Liver (tissue), 9 donors: ENCODE measurements around the gene ZDHHC14. TPM values are rescaled to one million over a fixed set of nuclear protein-coding genes. Genes with fewer than 3 reads are reported as not detected.
"Not testable (repeated sequence)": the region's sequence is repeated elsewhere in the genome, so short reads cannot be mapped to it uniquely, and the experiment has no call there.

Experiments used
- DNase-seq: peaks from one replicate; pipeline ENCODE4 v3.0.0-alpha.2; 2017; ENCODE audit warnings: low spot score
- H3K27ac ChIP-seq, 2 donors: one replicate each; pipeline ENCODE4 v1.7.0; 2013; ENCODE audit warnings: inconsistent platforms in 2 of 2, low read length in 2 of 2, control low read depth in 1 of 2, low read depth in 1 of 2, mild to moderate bottlenecking in 1 of 2
- H3K27me3 ChIP-seq, 4 donors: one replicate each; pipeline versions ENCODE4 v1.6.1 to v1.7.0; 2013; ENCODE audit warnings: low read length in 3 of 4, inconsistent platforms in 1 of 4, mild to moderate bottlenecking in 1 of 4, moderate library complexity in 1 of 4; ENCODE audit not compliant: control insufficient read depth in 4 of 4, insufficient read depth in 4 of 4
- H3K36me3 ChIP-seq, 4 donors: one replicate each; pipeline versions ENCODE4 v1.6.1 to v1.7.0; 2013; ENCODE audit warnings: low read length in 3 of 4, mild to moderate bottlenecking in 3 of 4, low read depth in 1 of 4, moderate library complexity in 1 of 4; ENCODE audit not compliant: control insufficient read depth in 4 of 4, insufficient read depth in 3 of 4
- H3K4me1 ChIP-seq, 4 donors: one replicate each; pipeline versions ENCODE4 v1.6.1 to v1.7.0; 2013; ENCODE audit warnings: low read length in 3 of 4, mild to moderate bottlenecking in 3 of 4, moderate library complexity in 1 of 4; ENCODE audit not compliant: control insufficient read depth in 4 of 4, insufficient read depth in 4 of 4
- H3K4me3 ChIP-seq, 3 donors: one replicate each; pipeline versions ENCODE4 v1.6.1 to v1.7.0; 2013; ENCODE audit warnings: low read length in 3 of 3, control low read depth in 1 of 3, low read depth in 1 of 3, mild to moderate bottlenecking in 1 of 3
- H3K9ac ChIP-seq, 2 donors: one replicate each; pipeline ENCODE4 v1.7.0; 2013; ENCODE audit warnings: low read length in 2 of 2, mild to moderate bottlenecking in 2 of 2, moderate library complexity in 2 of 2, control low read depth in 1 of 2, low read depth in 1 of 2
- H3K9me3 ChIP-seq, 4 donors: one replicate each; pipeline versions ENCODE4 v1.6.1 to v1.7.0; 2013; ENCODE audit warnings: low read length in 3 of 4; ENCODE audit not compliant: control insufficient read depth in 4 of 4
- CTCF ChIP-seq: fragments of 150-350 bp; IDR thresholded peaks from 2 replicates; pipeline ENCODE4 v1.5.1; 2017; ENCODE audit warnings: improper control_type of control experiment, low read depth, low read length; ENCODE audit not compliant: missing input control
- EGR1 ChIP-seq, 2 donors: IDR thresholded peaks; 2 replicates each; pipeline ENCODE4 v1.6.1; 2016 to 2018; ENCODE audit warnings: antibody characterized with exemption in 2 of 2, low read depth in 2 of 2
- FOXA2 ChIP-seq: IDR thresholded peaks from 2 replicates; pipeline ENCODE4 v1.6.1; 2016; ENCODE audit warnings: antibody characterized with exemption
- HNF4A ChIP-seq, 2 donors: conservative IDR thresholded peaks; 2 replicates each; pipeline ENCODE4 v1.6.1; 2016; ENCODE audit warnings: antibody characterized with exemption in 2 of 2, mild to moderate bottlenecking in 2 of 2
- HNF4G ChIP-seq: IDR thresholded peaks from 2 replicates; pipeline ENCODE4 v1.6.1; 2016; ENCODE audit warnings: antibody characterized with exemption
- JUND ChIP-seq, 2 donors: IDR thresholded peaks; 2 replicates each; pipeline ENCODE4 v1.6.1; 2016; ENCODE audit warnings: antibody characterized with exemption in 2 of 2
- MAX ChIP-seq: IDR thresholded peaks from 2 replicates; pipeline ENCODE4 v1.6.1; 2016; ENCODE audit warnings: antibody characterized with exemption
- NR2F2 ChIP-seq: IDR thresholded peaks from 2 replicates; pipeline ENCODE4 v1.6.1; 2016; ENCODE audit warnings: antibody characterized with exemption
- RAD21 ChIP-seq, 2 donors: IDR thresholded peaks; 2 replicates each; pipeline ENCODE4 v1.6.1; 2016; ENCODE audit warnings: antibody characterized with exemption in 2 of 2, mild to moderate bottlenecking in 2 of 2
- RXRA ChIP-seq, 2 donors: IDR thresholded peaks; 2 replicates each; pipeline ENCODE4 v1.6.1; 2017 to 2018; ENCODE audit warnings: antibody characterized with exemption in 2 of 2, mild to moderate bottlenecking in 1 of 2
- TAF1 ChIP-seq: conservative IDR thresholded peaks from 2 replicates; pipeline ENCODE4 v1.6.1; 2016; ENCODE audit warnings: antibody characterized with exemption, mild to moderate bottlenecking
- YY1 ChIP-seq: IDR thresholded peaks from 2 replicates; pipeline ENCODE4 v1.6.1; 2016; ENCODE audit warnings: antibody characterized with exemption, mild to moderate bottlenecking
- ZBTB33 ChIP-seq: IDR thresholded peaks from 2 replicates; pipeline ENCODE4 v1.6.1; 2016; ENCODE audit warnings: antibody characterized with exemption
- WGBS: extraction: QIAGEN DNeasy Blood & Tissue Kit; methylation state at CpG from one replicate; pipeline ENCODE4 v1.1.7; 2013; 5-methylcytosine and 5-hydroxymethylcytosine counted together
- polyA plus RNA-seq, 2 donors: library from polyadenylated mRNA; stranded (reverse) in 1 of 2; unstranded in 1 of 2; fragments of 200-250 nt in 1 of 2; fragments of >200 nt in 1 of 2; fragmentation: Nextera tagmentation in 1 of 2; extraction: Ambion mirVana in 1 of 2; gene quantifications; one replicate each; pipeline versions ENCODE4 v1.2.1 to v1.2.3, GENCODE V29; 2013 to 2015
- total RNA-seq, 2 donors: library from RNA; depleted of rRNA; stranded (reverse); fragments of >200 nt; gene quantifications; one replicate each; pipeline ENCODE4 v1.2.3, GENCODE V29; 2014
- donor health status: healthy.
- donor health status: healthy.
- donor health status: healthy.
- donor health status: healthy.
- donor health status: healthy.

ZDHHC14 gene
- total and polyA plus RNA-seq, 4 donors: 4.4 to 11.7 (median 8.4) TPM

GRCh38 chr6:157393669-157394327 lies 12.8 kb downstream of the ZDHHC14 start:
- DNase-seq: no peak
- WGBS: 76% methylated on average over 6 of the region's 6 CpGs
- Histone ChIP-seq H3K4me1 (no peaks in the 10 kb centered on the region), H3K27ac (no peak overlapping the region), H3K4me3 (no peak overlapping the region), H3K9me3 (peaks cover 0 to 5% (median under 1%) of the 10 kb centered on the region in 4 donors), H3K27me3 (no peaks in the 10 kb centered on the region), H3K9ac (no peak overlapping the region), H3K36me3 (no peaks in the 10 kb centered on the region)
- no peak for TF ChIP-seq CTCF
- TF ChIP-seq FOXA2: no peak
- no peak for TF ChIP-seq YY1
- TF ChIP-seq JUND (IDR thresholded peaks at IDR 0.05): no peak
- TF ChIP-seq HNF4A (conservative IDR thresholded peaks at IDR 0.05): no peak
- TF ChIP-seq RXRA (IDR thresholded peaks at IDR 0.05): no peak
- TF ChIP-seq RAD21 (IDR thresholded peaks at IDR 0.05): no peak
- TF ChIP-seq HNF4G: no peak
- no peak for TF ChIP-seq EGR1 (IDR thresholded peaks at IDR 0.05; ENCODE audit: low read depth in 2 of 2)
- TF ChIP-seq MAX: no peak
- no peak for TF ChIP-seq NR2F2

- not testable (repeated sequence) for H3K9ac ChIP-seq, H3K4me3 ChIP-seq, H3K27me3 ChIP-seq, H3K9me3 ChIP-seq, H3K36me3 ChIP-seq, H3K4me1 ChIP-seq, DNase-seq, H3K27ac ChIP-seq
- 98% methylated on average over 11 of the region's 11 CpGs for WGBS
These were observed 14.2 kb downstream of the ZDHHC14 start for GRCh38 chr6:157395199-157395598.

- H3K27ac ChIP-seq: no peak overlapping the region
- no peaks in the 10 kb centered on the region for H3K9me3 ChIP-seq
These were observed 15.0 kb downstream of the ZDHHC14 start for GRCh38 chr6:157396026-157396425.

More at GRCh38 chr6:157396026-157396425, 15.0 kb downstream of the ZDHHC14 start:
- H3K36me3 ChIP-seq: no peaks in the 10 kb centered on the region
- H3K9ac ChIP-seq: no peak overlapping the region
- H3K4me1 ChIP-seq: peaks cover 0 to 6% (median 0%) of the 10 kb centered on the region in 4 donors
- H3K27me3 ChIP-seq: no peaks in the 10 kb centered on the region
- H3K4me3 ChIP-seq: no peak overlapping the region
- 89% methylated on average over 3 of the region's 3 CpGs for WGBS
- TF ChIP-seq HNF4G (no peak), FOXA2 (no peak), ZBTB33 (no peak), CTCF (no peak), RAD21 (IDR thresholded peaks at IDR 0.05) (no peak), TAF1 (no peak), RXRA (IDR thresholded peaks at IDR 0.05) (no peak)
- DNase-seq: no peak
